Activated CD4-positive, alpha-beta T cell treated with anti-CD3 and anti-CD28 coated beads, Interleukin-2, amount 10 ng/mL, durations not matched to agents 7 days and 5 days (primary cell): ENCODE results near the gene M1AP. TPM values are rescaled to one million over a fixed set of nuclear protein-coding genes. Genes with fewer than 3 reads are reported as not detected.
A peak's percentile ranks its signal among the peaks of the same experiment; 100 is the strongest.

Experiments
- CTCF ChIA-PET: fragments of 350-600 bp; sonication (Branson Sonifier 250); formaldehyde crosslinking; loops from one replicate; lab custom pipeline; 2021; ENCODE audit warnings: antibody characterized with exemption; lab: Charles Lee
- POLR2A ChIA-PET: fragments of 350-600 bp; sonication (Branson Sonifier 250); formaldehyde crosslinking; loops from one replicate; lab custom pipeline; 2021; ENCODE audit warnings: antibody characterized with exemption; lab: Charles Lee
- DNase-seq: peaks from one replicate; pipeline ENCODE4 v3.0.0-alpha.2; 2020
- H3K27ac Mint-ChIP-seq: one replicate; pipeline ENCODE4 v1.8.0; 2021; ENCODE audit warnings: mild to moderate bottlenecking, moderate library complexity, mixed read lengths
- H3K27me3 Mint-ChIP-seq: one replicate; pipeline ENCODE4 v1.8.0; 2021; ENCODE audit warnings: mixed read lengths
- H3K36me3 Mint-ChIP-seq: one replicate; pipeline ENCODE4 v1.8.0; 2021; ENCODE audit warnings: low read depth, mixed read lengths
- H3K4me1 Mint-ChIP-seq: one replicate; pipeline ENCODE4 v1.8.0; 2021; ENCODE audit warnings: mixed read lengths
- H3K4me3 Mint-ChIP-seq: one replicate; pipeline ENCODE4 v1.8.0; 2021; ENCODE audit warnings: mild to moderate bottlenecking, moderate library complexity, mixed read lengths
- H3K9me3 Mint-ChIP-seq: one replicate; pipeline ENCODE4 v1.8.0; 2021; ENCODE audit warnings: mixed read lengths
- total RNA-seq, 2 experiments: library from RNA; stranded (reverse); gene quantifications; one replicate each; pipeline ENCODE4 v1.2.3, GENCODE V29; 2021

M1AP gene
- total RNA-seq, 2 experiments from 2014 or later, result not detected

GRCh38 chr2:74507926-74508520 lies 140.1 kb downstream of the M1AP start:
- POLR2A ChIA-PET, result interaction anchor here (1.2 kb wide), 1 partner anchor 25 kb away, joined by 3 read pairs; the partner anchor contains the start of genes CCDC142 and TTC31
- peaks cover 32% of the 10 kb centered on the region for H3K36me3 Mint-ChIP-seq
- peaks cover 56% of the 10 kb centered on the region for H3K4me1 Mint-ChIP-seq
- CTCF ChIA-PET, result interaction anchor here (0.5 to 0.9 kb wide), 2 partner anchors 15 to 56 kb away, joined by 3 to 5 read pairs; no protein-coding TSS in a partner anchor
- peaks cover 40% of the 10 kb centered on the region for H3K27me3 Mint-ChIP-seq
- H3K27ac Mint-ChIP-seq, result peak overlapping the region; percentile 100
- peak overlapping the region; percentile 93 for H3K4me3 Mint-ChIP-seq
- DNase-seq, result peak; percentile 18
- no peaks in the 10 kb centered on the region for H3K9me3 Mint-ChIP-seq

Other genes starting within 250 kb of the M1AP start
- 1 to 10 TPM; 3.0 to 3.3 TPM for gene C2orf81, start 226.7 kb downstream of the M1AP start, total RNA-seq
- gene WDR54, start 226.6 kb downstream of the M1AP start, total RNA-seq, result 10 to 100 TPM; 71.3 to 80.7 TPM
- under 1 TPM; 0.62 to 0.82 TPM for gene RTKN, start 206.4 kb downstream of the M1AP start, total RNA-seq
- 10 to 100 TPM; 28.9 to 32.1 TPM for gene INO80B, start 193.2 kb downstream of the M1AP start, total RNA-seq
- gene WBP1, start 189.9 kb downstream of the M1AP start, total RNA-seq, result 10 to 100 TPM; 52.5 to 52.6 TPM
- 10 to 100 TPM; 55.4 to 62.6 TPM for gene MOGS, start 182.9 kb downstream of the M1AP start, total RNA-seq
- gene MRPL53, start 175.7 kb downstream of the M1AP start, total RNA-seq, result 10 to 100 TPM; 72.5 to 83.1 TPM
- 10 to 100 TPM; 26.8 to 27.1 TPM for gene CCDC142, start 165.3 kb downstream of the M1AP start, total RNA-seq
- 10 to 100 TPM; 45.8 to 46.3 TPM for gene TTC31, start 165.2 kb downstream of the M1AP start, total RNA-seq
- gene LBX2, start 148.7 kb downstream of the M1AP start, total RNA-seq, result under 1 TPM in 1 of 2 experiments, not detected in 1; 0.25 TPM
- gene PCGF1, start 140.6 kb downstream of the M1AP start, total RNA-seq, result 10 to 100 TPM; 25.8 to 35.6 TPM
- gene TLX2, start 133.9 kb downstream of the M1AP start, total RNA-seq, result under 1 TPM; 0.40 to 0.52 TPM
- under 1 TPM; 0.25 to 0.52 TPM for gene DQX1, start 122.1 kb downstream of the M1AP start, total RNA-seq
- gene AUP1, start 118.6 kb downstream of the M1AP start, total RNA-seq, result 100 to 1,000 TPM; 116 to 136 TPM
- gene HTRA2, start 118.4 kb downstream of the M1AP start, total RNA-seq, result 10 to 100 TPM; 41.6 to 45.8 TPM
- gene LOXL3, start 94.4 kb downstream of the M1AP start, total RNA-seq, result under 1 TPM; 0.12 to 0.15 TPM
- gene DOK1, start 93.6 kb downstream of the M1AP start, total RNA-seq, result 10 to 100 TPM; 28.0 to 34.4 TPM
- 1 to 10 TPM; 6.5 to 8.3 TPM for gene SEMA4F, start 5.9 kb upstream of the M1AP start, total RNA-seq
- 10 to 100 TPM; 27.8 to 29.6 TPM for gene HK2, start 185.8 kb upstream of the M1AP start, total RNA-seq